NCI-H2081 (cell line): Measurements from ENCODE around the gene KLF16.

Experiments used
- DNase-seq, 2 experiments: peaks; one replicate each; lab custom pipeline; 2025; lab: John Stamatoyannopoulos, UW

The KLF16 gene

DNA sequence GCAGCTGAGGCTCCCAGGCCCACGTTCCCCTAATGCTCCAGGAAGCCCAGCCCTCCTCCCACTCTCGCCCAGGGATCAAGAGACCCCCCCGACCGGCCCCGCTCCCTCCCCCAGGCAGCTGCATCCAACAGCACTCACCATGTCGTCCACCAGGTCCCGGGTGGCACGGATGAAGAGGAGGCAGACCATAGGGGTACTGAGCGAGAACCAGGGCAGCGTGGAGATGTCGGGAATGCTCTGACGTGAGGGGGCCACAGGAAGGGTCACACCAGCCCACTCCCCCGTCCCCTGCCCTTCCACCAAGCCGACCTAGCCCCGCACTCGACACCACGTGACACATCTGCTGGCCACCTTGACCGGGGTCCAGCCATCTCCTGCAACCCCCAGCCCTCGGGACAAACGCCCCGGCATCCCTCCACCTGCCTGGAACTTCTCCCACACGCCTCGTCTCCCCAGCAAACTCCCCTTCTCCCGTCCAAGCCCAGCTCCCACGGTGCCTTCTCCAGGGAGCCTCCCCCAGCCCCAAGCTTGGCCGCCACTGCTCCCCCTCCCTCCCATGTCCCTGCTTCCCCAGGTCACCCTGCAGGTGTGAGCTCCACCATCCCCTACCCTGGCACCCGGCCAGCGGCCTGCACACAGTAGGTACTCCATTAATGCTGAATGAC lies 56.2 kb downstream of the KLF16 start:
- no peak for DNase-seq

DNA sequence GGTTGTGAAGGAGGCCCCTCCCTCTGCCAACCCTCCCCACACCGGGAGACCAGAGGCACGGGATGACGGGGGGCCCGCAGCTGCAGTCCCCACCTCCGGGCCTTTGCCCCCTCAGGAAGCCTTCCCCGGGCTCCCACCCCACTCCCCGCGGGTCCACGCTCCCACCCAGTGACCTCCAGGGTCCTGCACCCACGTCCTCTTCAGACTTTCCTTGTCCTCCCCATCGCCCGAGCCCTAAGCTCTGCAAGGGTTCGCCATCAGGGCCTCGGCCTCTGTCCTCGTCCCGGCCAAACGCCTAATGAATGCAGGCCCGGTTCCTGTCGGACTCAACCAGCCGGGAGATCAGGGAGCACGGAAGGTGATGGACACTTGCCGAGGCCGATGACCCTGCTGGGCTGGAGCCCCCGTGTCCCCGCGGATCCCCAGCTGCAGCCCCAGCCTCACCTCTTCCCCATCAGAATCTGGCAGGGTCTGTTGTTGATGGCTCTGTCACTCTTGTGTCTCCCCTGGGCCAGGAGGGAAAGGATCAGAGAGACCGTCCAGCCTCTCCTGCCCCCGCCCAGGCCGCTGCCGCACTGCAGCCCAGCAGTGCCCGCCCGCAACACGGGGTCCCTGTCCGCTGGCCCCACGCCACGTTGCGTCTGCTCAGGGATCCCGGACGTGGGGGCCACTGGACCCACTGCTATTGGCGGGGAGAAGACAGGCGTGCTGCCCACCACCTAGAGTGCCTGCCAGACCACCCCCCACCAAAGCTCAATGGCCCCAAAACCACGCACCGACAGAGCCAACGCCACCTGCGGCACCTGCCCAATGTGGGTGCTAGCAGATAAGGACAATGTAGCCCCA lies 57.0 kb downstream of the KLF16 start:
- DNase-seq = no peak

- no peak for DNase-seq
Measured at GRCh38 chr19:1805401-1806183, 57.8 kb downstream of the KLF16 start.

GRCh38 chr19:1804858-1805257 lies 58.5 kb downstream of the KLF16 start:
- no peak for DNase-seq
